Activated naive CD4-positive, alpha-beta T cell treated with Interleukin-2 at 50 U/mL for 16 hours (primary cell): ENCODE measurements around the gene ZCCHC14.
A peak's percentile ranks its signal among the peaks of the same experiment; 100 is the strongest.
"Not testable (repeated sequence)": the region's sequence is repeated elsewhere in the genome, so short reads cannot be mapped to it uniquely, and the experiment has no call there.

Experiments
- DNase-seq: peaks from one replicate; pipeline ENCODE4 v3.0.0-alpha.2; 2020

ZCCHC14 gene

DNA sequence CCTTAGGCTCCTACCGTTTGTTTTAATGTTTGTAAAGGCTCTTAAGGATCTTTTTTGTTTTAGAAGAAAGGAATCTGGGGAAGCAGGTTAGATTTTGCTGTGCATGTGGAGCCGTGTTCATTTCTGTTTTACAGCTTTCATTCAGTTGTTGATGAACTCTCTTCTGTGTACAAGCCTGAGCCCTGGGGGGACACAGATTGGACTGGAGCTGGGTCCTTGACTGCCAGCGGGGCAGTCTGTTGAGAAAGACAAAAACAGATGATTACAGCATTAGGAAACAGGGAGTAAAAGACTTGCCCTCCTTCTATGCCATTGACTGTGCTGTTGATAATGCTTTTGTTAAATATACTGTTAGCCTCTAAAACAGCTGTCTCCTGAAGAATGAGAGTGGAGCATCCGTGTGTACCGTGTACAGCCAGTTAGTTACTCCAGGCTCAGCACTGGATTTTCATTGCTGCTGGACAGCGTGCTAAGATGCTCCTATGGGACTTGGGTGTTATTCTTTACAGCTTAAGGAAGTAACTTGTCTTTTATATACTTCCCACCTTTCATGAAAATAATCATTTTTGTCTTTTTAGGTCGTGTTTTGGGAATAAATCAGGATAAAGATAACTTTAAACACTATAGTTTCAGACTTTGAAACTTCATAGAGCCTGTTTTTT, 97.5 kb downstream of the ZCCHC14 start:
- DNase-seq = no peak

DNA sequence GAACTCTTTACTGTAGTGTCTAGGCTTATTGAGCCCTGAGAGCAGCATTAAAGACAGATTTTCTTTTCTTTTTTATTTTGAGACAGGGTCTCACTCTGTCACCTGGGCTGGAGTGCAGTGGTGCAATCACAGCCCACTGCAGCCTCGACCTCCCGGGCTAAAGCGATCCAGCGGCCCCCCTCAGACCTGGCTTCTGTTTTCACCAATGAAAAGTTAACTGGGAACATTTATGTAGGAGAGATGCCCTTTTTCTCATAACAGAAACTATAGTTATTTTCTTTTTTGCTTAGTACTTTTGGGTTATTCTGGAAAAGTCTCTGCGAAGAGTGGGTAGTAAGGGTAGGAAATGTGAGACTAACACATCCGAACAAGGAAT, 99.2 kb downstream of the ZCCHC14 start:
- no peak for DNase-seq

DNA sequence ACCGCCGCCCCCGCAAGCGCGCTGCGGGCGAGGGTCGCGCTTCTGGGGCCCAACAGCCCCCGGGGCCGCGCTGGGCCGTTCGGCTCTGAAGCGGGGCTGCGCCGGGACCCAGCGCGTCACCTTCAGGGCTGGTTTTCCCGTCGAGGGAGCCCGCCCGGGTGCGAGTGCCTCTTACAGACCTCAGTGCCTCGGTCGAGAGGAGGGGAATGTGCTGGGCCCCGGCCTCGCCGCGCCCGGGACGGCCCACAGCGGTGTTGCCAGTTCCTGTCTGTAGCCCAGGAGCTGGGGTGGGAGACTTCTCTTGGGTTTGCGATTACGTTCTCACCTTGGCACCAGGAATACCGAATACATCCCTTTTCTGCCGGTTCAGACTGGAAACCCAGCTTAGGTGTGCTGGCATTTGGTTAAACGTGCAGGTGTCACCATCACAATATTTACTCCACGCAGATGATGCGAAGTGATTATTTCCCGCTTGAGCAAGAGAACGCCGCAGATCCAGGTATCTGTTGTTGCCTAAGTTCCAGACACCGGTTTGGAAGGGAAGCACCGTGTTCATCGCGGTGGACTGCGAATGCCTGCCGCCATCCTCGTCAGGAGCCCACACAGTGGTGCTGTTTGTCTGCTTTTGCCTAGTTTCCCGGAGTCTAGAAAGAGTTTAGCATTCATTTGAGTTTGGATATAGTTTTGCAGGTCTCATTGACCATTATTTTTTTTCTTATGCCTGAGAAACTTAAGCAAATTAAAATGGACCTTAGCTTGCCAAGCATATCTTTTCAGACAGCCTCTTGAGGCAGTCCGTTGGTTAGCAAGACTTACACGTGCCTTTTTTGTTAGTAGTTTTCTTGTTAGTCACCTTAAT, 99.8 kb downstream of the ZCCHC14 start:
- peak; percentile 48 for DNase-seq

DNA sequence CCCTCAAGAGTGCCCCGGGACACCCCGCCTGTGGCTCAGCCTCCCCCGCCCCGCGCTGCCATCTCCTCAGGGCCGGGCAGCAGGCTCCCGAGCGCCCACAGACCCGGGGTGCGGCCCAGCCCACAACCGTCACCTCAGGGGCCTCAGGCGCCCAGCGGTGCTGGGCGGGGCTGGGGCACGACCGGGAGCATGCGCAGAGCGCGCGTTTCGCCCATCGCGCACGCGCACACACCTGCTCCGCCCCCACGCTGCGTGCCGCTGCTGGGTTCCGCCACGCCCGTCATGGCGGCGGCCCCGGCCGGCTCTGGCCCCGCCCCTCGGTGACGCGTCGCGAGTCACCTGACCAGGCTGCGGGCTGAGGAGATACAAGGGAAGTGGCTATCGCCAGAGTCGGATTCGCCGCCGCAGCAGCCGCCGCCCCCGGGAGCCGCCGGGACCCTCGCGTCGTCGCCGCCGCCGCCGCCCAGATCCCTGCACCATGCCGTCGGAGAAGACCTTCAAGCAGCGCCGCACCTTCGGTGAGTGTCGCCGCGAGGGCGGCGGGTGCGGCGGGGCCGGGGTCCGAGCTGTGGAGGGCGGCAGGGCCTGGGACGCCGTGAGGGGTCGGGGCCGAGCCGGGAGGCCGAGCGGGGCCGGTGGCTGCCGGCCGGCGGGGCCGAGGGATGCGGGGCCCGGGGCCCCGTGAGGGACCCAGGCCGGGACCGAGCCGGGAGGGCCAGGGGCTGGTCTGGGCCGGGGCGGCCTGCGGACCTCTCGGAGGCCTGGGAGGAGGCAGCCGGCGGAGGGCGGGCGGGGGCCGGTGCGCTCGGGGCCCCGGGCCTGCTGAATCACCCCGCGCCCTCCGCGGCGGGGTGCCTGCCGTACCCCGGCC, 100.6 kb downstream of the ZCCHC14 start, which contains the start of gene MAP1LC3B:
MAP1LC3B (plus strand) TSS at position 387 of the 871 bp plus-strand sequence; CDS start at position 479, 92 bp downstream.
- DNase-seq = peak; percentile 97

DNA sequence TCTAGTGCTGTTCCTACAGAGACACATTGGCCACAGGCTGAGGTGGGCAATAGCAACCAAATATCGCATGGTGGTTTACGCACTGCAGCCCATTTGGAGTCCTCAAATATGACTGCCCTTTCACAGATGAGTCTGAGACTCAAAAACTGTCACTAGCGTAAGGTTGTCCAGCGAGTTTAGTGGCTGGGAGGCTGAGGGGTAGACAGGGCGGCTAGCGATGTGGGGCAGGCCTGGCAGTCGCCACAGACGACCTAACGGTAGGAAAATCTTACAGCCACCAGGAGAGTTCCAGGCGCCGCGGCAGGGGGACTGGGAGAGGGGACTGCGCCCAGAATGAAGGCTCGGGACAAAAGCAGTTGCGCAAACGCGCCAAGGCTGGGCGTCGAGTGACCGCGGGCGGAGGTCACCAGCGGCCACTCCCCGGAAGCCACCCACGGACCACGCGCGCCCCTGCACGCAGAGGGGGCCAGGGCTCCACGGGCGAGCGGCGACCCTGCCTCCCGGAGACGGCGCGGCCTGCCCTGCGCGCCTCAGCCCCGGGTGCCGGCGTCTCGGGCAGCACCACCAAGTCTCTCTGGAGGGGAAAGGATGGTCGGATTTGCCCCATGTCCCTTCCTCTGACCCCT, 101.4 kb downstream of the ZCCHC14 start:
- DNase-seq = no peak

DNA sequence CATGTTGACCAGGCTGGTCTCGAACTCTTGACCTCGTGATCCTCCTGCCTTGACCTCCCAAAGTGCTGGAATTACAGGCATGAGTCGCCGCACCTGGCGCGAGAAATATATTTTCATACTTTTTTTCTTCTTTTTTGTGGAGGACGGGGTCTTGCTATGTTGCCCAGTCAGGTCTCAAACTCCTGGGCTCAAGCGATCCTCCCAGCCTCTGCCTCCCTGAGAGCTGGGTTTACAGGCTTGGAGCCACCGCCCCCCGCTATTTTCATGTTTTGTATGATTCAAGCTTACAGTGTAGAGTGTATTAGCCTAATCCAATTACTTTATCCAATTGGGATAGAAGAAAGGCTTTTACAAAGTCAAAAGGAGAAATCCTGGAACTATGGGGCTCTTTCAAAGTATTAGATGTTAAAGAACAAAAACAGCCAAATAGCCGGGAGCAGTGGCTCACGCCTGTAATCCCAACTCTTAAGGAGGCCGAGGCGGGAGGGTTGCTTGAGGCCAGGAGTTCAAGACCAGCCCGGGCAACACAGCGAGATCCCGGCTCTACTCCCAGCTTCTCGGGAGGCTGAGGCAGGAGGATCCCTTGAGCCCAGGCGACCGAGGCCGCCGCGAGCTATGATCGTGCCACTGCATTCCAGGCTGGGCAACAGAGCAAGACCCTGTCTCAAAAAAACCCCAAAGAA, 102.0 kb downstream of the ZCCHC14 start:
- no peak for DNase-seq

DNA sequence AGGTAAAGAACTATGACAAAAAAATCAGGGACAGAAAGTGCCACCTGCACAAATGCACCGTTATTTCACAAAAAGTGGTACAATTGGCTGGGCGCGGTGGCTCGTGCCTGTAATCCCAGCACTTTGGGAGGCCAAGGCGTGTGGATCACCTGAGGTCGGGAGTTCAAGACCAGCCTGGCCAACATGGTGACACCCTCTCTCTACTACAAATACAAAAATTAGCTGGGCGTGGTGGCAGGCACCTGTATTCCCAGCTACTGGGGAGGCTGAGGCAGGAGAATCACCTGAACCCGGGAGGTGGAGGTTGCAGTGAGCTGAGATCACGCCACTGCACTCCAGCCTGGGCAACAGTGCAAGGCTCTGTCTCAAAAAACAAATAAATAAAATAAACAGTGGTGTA, 102.9 kb downstream of the ZCCHC14 start:
- not testable (repeated sequence) for DNase-seq

DNA sequence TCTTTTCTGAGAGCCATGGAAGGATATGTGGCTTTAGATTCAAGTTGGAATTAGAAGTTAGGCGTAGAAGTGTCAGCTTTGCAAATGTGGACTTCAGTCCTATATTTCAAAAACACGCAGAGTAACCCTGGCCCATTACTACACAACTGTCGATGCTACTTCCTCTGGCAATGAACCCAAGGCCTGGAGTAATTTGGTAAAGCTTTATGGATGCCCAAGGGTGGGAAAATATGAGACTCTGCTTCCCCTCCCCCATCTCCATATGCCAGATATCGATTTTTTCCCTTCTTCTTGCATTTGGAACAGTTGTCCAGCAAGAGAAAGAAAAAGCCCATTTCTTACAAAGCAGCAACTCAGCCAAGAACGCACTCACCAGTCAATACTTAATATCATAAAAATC, 103.6 kb downstream of the ZCCHC14 start:
- no peak for DNase-seq

DNA sequence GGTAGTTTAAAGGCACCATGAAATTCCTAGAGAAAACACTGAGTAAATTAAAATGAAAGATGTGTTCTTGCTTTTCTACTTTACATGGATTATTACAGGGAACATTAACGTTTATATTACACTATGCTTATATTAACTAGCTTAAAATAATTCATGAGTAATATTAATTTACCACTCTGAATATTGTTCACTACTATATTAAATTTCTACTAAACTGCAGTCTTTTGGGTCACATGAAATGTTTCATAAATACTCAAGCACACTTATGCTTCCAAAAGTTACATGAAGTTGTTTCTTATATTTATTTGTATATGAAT, 104.0 kb downstream of the ZCCHC14 start:
- DNase-seq = no peak

DNA sequence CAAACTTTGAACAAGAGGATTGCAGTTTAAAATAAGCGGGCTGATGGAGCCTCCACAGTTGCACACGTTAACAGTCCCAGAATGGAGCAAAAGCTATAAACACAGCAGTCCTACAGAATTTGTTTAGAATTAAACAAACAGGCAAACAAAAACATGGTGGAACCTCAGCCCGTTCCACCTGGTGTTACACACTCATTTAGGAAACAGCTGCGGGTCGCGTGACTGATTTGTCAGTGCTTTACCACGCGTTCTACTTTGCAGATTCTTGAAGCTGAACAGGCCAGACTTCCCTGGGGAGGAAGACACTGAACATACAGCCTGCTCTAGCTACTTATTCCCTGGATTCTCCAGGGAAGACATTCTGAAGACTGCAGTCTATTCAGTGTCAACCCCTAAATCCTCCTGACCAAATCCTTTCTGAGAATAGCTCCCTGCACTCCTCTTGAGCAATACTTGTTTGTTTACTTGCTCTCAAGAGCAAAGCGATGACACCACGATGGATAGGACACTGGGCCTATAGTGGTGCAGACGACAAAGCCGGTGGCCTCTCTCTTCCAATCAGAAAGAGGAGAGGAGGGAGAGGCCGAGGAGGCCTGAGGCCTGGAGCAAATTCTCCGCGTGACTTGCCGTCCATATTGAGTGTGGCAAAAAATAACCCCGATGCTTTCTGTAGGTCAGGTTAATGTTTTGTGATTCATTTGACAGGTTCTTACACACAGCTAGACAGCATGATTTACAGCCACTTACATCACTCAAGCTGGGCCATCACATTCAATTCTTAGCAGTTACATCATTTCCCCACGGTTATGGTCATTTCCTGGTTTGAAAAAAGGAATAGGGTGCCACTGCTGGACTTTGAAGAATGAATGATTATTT, 104.6 kb downstream of the ZCCHC14 start:
- peak; percentile 88 for DNase-seq

DNA sequence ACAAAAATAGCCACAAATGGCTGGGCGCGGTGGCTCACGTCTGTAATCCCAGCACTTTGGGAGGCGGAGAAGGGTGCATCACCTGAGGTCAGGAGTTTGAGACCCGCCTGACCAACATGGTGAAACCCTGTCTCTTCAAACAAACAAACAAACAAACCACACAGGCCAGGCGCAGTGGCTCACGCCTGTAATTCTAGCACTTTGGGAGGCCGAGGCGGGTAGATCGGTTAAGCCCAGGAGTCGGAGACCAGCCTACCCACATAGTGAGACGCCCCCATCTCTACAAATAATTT, 108.0 kb downstream of the ZCCHC14 start:
- not testable (repeated sequence) for DNase-seq

DNA sequence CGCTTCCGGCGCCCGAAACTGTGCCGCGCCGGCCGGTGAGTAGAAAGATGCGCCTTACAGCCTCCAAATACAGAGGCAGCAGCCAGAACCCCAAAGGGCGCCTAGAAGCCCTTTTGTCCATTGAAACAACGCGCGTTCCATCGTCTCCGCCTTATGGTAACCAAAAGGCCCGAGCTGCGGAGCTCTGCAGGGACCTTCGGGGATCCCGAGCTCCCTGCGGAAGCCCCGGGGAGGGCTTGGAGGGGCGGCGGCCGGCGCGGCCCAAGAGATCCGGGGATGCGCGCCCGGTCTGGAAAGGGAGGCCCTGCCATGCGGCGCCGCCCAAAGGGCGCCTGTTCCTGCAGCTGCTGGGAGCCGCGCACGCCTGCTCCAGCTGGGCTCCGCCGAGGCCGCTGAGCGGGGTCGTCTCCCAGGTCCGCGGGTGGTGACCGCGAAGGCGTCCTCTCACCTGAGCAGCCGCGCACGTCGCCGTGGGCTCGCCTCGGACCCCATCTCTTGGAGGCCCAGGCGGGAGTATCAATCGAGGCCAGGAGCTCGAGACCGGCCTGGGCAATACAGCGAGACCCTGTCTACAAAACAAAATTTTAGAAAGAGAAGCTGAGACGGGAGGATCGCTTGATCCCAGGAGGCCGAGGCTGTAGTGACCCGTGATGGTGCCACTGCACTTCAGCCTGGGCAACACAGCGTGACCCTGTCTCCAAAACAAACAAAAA, 108.5 kb downstream of the ZCCHC14 start:
- no peak for DNase-seq

DNA sequence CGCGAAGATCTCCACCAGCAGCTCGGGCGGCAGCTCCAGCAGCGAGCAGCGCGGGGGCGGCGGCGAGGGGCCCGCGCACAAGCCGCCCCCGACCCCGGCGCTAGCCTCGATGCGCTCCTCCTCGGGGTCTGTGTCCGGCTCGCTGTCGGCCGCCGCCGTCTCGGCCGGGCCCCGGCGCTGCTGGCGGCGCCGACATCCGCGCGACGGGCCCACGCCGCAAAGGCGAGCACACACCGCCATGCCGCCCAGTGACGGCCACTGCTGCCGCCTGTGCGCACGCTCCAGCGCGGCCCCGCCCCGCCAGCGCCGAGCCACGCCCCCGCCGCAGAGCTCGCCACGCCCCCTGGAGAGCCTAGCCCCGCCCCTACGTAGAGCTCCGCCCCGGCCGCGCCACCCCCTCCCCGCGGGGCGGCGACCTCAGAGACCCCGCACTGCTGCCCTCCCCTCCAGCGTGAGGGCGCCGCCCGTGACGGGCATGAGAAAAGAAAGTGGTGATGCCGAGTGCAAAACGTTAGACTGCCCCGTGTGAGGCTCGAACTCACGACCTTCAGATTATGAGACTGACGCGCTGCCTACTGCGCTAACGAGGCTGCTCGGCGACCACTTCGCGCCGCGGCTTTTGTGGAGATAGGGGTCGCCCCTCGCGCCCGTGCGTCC, 109.2 kb downstream of the ZCCHC14 start, which contains the start of gene FBXO31:
FBXO31 (minus strand) TSS at position 272 of the 657 bp plus-strand sequence; CDS start at position 240, 32 bp downstream.
- peak; percentile 90 for DNase-seq

DNA sequence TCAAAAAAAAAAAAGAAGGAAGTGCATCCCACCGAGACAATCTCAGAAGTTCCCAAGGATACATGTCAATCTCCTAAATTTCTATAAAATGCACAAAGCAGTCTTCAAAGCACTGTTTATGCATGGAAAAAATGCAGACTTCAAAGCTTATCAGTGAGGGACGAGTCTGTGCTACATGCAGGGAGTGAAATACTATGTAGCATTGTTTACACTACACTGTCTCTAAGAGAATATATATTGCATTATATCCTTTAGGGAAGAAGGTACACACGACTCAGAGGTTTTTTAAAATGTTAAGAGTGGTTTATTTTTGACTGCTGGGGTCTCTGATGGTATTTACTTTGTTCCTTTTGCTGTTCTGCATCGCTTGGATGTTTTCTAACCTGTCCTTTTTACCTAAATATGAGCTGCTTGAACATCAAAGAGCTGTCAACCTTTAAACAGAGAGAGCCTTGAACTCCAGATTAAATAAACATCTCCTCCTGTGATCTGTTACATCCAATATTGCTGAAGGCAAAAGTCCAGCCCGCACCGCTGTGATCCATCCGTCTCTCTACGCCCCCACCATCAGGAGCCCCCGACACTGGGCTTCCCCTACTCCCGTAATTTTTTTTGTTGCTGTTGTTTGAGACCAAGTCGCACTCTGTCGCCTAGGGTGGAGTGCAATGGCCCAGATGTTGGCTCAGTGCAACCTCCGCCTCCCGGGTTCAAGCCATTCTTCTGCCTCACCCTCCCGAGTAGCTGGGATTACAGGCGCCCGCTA, 110.6 kb downstream of the ZCCHC14 start:
- no peak for DNase-seq

DNA sequence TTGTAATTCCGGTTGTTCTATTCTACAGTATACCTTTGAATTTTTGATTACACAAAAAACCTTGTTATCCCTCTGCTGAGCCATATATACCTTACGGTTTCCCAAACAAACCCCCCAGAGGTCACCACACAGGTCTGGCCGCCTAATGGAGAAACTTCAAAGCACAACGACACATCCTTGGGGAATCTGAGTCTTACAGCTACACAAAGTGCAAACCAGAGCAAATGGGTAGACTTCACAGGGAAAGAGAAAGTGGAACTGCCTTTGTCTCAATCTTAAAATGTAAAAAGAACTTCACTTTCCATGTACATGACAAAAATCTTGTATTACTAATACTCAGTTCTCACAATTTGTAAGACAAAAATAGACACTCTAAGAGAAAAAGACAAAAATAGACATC, 111.9 kb downstream of the ZCCHC14 start:
- no peak for DNase-seq

DNA sequence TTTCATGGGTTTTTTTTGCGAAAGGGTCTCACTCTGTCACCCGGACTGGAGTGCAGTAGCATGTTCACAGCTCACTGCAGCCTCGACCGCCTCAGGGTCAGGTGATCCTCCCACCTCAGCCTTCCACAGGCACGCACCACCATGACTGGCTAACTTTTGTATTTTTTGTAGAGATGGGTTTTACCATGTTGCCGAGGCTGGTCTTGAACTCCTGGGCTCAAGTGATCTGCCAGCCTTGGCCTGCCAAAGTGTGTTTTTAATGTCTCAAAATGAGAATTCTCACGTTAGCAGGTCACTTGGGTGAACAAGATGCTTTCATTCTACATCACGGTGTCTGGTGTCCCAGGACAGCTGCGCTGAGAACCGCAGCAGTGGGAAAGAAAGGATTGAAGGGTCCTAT, 112.4 kb downstream of the ZCCHC14 start:
- peak; percentile 8 for DNase-seq

DNA sequence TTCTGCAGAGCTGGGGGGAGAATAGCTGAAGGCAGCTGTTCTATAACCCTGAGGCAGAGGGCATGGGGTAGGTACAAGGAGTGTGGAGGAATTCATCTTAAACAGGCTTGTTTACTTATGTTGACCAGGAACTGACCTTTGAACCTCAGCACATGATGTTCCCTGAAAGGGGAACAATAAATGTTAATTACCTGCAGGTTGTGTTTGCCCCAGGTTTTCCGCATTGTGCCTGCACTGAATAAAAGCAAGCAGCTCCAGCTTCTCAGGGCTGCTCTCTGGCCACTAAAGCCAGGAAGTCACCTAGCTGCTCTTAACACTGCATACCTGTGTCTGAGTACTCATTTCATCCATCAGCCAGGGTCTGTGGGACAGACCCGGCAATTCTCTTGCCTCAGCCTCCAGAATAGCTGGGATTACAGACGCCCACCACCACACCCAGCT, 113.5 kb downstream of the ZCCHC14 start:
- not testable (repeated sequence) for DNase-seq

DNA sequence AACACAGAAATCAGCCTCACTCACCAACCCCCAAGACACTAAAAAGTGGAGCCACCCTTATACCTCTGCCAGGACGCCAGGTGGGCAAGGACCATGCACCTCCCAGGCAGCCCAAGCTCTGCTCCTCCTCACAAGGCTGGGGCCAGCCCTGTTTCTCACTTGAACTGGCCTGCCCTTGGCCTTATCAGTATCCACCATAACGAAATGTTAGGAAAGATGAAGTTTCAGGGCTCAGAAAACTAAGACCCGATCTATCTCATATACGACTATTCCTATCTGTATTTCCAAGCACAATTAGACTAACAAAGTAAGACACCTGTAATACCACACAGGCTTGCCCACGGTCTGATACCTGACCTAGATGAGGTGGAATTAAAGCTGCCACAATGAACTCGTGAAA, 116.2 kb downstream of the ZCCHC14 start:
- DNase-seq = no peak

DNA sequence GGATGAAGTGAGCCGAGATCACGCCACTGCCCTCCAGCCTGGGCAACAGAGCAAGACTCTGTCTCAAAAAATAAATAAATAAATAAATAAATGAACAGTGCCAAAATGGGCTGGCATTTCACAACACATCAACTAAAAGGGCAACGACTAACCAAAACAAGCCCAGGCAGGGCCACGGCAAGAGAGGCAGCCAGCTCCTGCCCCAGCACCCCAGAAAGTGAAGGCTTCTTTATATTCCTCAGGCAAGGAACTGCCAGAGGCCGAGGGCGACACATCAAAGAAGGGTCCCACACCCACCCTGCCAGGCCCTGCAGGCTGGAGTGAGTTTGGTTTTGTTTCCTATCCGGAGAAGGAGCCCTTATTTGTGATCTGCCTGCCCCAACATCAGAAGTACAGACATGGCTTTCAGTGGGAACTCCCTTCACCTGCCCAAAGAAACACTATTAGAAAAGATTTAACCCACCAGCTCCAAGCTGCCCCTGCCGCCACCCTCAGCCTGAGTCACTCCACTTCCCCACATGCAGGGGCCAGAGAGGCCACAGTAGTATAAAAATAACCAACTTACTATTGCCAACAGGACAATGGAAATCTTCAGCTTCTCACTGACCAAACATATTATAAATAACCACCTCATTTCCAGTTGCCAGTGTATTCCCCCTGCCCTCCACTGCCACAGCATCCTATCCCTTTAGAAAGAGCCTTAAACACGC, 117.2 kb downstream of the ZCCHC14 start:
- DNase-seq = no peak
